PC-3 (cell line): ENCODE measurements around the gene CDK14. TPM values are rescaled to one million over a fixed set of nuclear protein-coding genes. Genes with fewer than 3 reads are reported as not detected.

Experiments used
- ATAC-seq: fragments of 200-7000 bp; cut with Tn5 transposase; 2 replicates; pipeline ENCODE4 v1.9.1; 2020; ENCODE audit warnings: mild to moderate bottlenecking, moderate library complexity
- BruUV-seq: library from RNA; stranded (reverse); fragments of 400-500 nt; replicated peaks from 2 replicates; lab custom pipeline; 2021; lab: Mats Ljungman, UMichigan
- CTCF ChIA-PET: fragments of 300-600 bp; sonication (Branson Sonifier 250); formaldehyde crosslinking; loops from one replicate; lab custom pipeline; 2022; ENCODE audit warnings: antibody characterized with exemption; lab: Charles Lee
- POLR2A ChIA-PET: fragments of 300-600 bp; sonication (Branson Sonifier 250); formaldehyde crosslinking; loops from one replicate; lab custom pipeline; 2022; ENCODE audit warnings: antibody characterized with exemption; ENCODE audit not compliant: unreplicated experiment; lab: Charles Lee
- DNase-seq: peaks from one replicate; pipeline ENCODE4 v3.0.0-alpha.2; 2015
- H2AFZ ChIP-seq: fragments of 300-600 bp; sonication (generic); 2 replicates; pipeline ENCODE4 v1.6.0; 2016; ENCODE audit warnings: antibody characterized with exemption, low read length
- H3F3A ChIP-seq: fragments of 300-600 bp; sonication (generic); one replicate; pipeline ENCODE4 v1.6.0; 2017; ENCODE audit warnings: antibody characterized with exemption, low read length, control low read depth, mild to moderate bottlenecking; ENCODE audit not compliant: unreplicated experiment
- H3K27ac ChIP-seq: fragments of 300-600 bp; sonication (generic); 2 replicates; pipeline ENCODE4 v1.5.1; 2016; ENCODE audit warnings: mild to moderate bottlenecking, low read length
- H3K27me3 ChIP-seq: fragments of 300-600 bp; sonication (generic); 2 replicates; pipeline ENCODE4 v1.6.1; 2016; ENCODE audit warnings: low read length, mixed read lengths
- H3K36me3 ChIP-seq: fragments of 300-600 bp; sonication (generic); 2 replicates; pipeline ENCODE4 v1.6.1; 2016; ENCODE audit warnings: low read depth, mixed run types, low read length, mixed read lengths
- H3K4me1 ChIP-seq: fragments of 300-600 bp; sonication (generic); 2 replicates; pipeline ENCODE4 v1.5.1; 2016; ENCODE audit warnings: low read length; ENCODE audit not compliant: insufficient read depth
- H3K4me2 ChIP-seq: fragments of 300-600 bp; sonication (generic); 2 replicates; pipeline ENCODE4 v1.6.0; 2016; ENCODE audit warnings: low read length
- H3K4me3 ChIP-seq: fragments of 300-600 bp; sonication (generic); 2 replicates; pipeline ENCODE4 v1.5.1; 2016; ENCODE audit warnings: mild to moderate bottlenecking, low read length, mixed read lengths
- H3K79me2 ChIP-seq: fragments of 300-600 bp; sonication (generic); 2 replicates; pipeline ENCODE4 v1.6.1; 2017; ENCODE audit warnings: low read length, mixed read lengths
- H3K9ac ChIP-seq: fragments of 300-600 bp; sonication (generic); 2 replicates; pipeline ENCODE4 v1.6.0; 2016; ENCODE audit warnings: mild to moderate bottlenecking, low read length
- H3K9me2 ChIP-seq: fragments of 300-600 bp; sonication (generic); replicated peaks from 2 replicates; pipeline ENCODE4 v1.6.1; 2016; ENCODE audit warnings: mixed run types, low read length, mixed read lengths
- H3K9me3 ChIP-seq: fragments of 300-600 bp; sonication (generic); 2 replicates; pipeline ENCODE4 v1.6.1; 2016; ENCODE audit warnings: low read length, mixed read lengths
- H4K20me1 ChIP-seq: fragments of 300-600 bp; sonication (generic); 2 replicates; pipeline ENCODE4 v1.6.1; 2016; ENCODE audit warnings: low read length, mixed read lengths
- EZH2 ChIP-seq: fragments of 300-600 bp; sonication (generic); IDR thresholded peaks from one replicate; pipeline ENCODE4 v1.6.1; 2017; ENCODE audit warnings: antibody characterized with exemption, mild to moderate bottlenecking, low read length; ENCODE audit not compliant: unreplicated experiment
- EZH2phosphoT487 ChIP-seq: fragments of 300-600 bp; sonication (generic); IDR thresholded peaks from 2 replicates; pipeline ENCODE4 v1.6.1; 2018; ENCODE audit warnings: mild to moderate bottlenecking, antibody characterized with exemption, low read length, borderline replicate concordance
- intact Hi-C: fragments of 100-400 bp; cut with micrococcal nuclease; formaldehyde crosslinking; loops from 2 replicates; pipeline ENCODE4 v1.9.0; 2023
- total RNA-seq: library from RNA; depleted of rRNA; stranded (reverse); fragments of >200 nt; gene quantifications from 2 replicates; pipeline ENCODE4 v1.2.3, GENCODE V29; 2014
- TF ChIP-seq, protein P1 (sequence below): fragments of 300-600 bp; sonication (generic); conservative IDR thresholded peaks from 2 replicates; pipeline ENCODE4 v1.5.1; 2017; ENCODE audit warnings: antibody characterized with exemption, low read depth, mild to moderate bottlenecking, low read length

Gene CDK14
- total RNA-seq, 1 experiment from 2014 or later, result 8.2 TPM

DNA sequence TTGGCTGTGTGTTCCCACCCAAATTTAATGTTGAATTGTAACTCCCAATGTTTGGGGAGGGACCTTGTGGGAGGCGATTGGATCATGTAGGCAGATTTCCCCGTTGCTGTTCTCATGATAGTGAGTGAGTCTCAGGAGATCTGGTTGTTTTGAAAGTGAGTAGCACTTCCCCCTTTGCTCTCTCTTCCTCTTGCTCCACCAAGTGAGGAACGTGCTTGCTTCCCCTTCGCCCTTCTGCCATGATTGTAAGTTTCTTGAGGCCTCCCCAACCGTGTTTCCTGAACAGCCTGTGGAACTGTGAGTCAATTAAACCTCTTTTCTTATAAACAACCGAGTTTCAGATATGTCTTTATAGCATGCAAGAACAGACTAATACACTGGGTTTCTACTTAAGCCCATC, 176.3 kb downstream of the CDK14 start:
- BruUV-seq, result no TSS peak
- H3K27me3 ChIP-seq, result no peaks in the 10 kb centered on the region
- no peak for TF ChIP-seq EZH2
- TF ChIP-seq, protein P1, sequence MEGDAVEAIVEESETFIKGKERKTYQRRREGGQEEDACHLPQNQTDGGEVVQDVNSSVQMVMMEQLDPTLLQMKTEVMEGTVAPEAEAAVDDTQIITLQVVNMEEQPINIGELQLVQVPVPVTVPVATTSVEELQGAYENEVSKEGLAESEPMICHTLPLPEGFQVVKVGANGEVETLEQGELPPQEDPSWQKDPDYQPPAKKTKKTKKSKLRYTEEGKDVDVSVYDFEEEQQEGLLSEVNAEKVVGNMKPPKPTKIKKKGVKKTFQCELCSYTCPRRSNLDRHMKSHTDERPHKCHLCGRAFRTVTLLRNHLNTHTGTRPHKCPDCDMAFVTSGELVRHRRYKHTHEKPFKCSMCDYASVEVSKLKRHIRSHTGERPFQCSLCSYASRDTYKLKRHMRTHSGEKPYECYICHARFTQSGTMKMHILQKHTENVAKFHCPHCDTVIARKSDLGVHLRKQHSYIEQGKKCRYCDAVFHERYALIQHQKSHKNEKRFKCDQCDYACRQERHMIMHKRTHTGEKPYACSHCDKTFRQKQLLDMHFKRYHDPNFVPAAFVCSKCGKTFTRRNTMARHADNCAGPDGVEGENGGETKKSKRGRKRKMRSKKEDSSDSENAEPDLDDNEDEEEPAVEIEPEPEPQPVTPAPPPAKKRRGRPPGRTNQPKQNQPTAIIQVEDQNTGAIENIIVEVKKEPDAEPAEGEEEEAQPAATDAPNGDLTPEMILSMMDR, result no peak
- no peak for TF ChIP-seq EZH2phosphoT487
- H3K79me2 ChIP-seq, result no peaks in the 10 kb centered on the region
- ATAC-seq (no peak), DNase-seq (no peak)
- no peak overlapping the region for H3K9ac ChIP-seq
- no peak overlapping the region for H3K27ac ChIP-seq
- no peak overlapping the region for H3K4me3 ChIP-seq
- no peaks in the 10 kb centered on the region for H3K9me3 ChIP-seq
- intact Hi-C loops, result no loop called here
- no peaks in the 10 kb centered on the region for H3K36me3 ChIP-seq
- H4K20me1 ChIP-seq, result no peaks in the 10 kb centered on the region
- H3K4me2 ChIP-seq, result no peak overlapping the region
- H3F3A ChIP-seq, result no peaks in the 10 kb centered on the region
- H3K9me2 ChIP-seq, result no peaks in the 10 kb centered on the region
- ChIA-PET CTCF (no interaction called here), POLR2A (no interaction called here)
- peaks cover 8% of the 10 kb centered on the region for H3K4me1 ChIP-seq
- H2AFZ ChIP-seq, result no peak overlapping the region

DNA sequence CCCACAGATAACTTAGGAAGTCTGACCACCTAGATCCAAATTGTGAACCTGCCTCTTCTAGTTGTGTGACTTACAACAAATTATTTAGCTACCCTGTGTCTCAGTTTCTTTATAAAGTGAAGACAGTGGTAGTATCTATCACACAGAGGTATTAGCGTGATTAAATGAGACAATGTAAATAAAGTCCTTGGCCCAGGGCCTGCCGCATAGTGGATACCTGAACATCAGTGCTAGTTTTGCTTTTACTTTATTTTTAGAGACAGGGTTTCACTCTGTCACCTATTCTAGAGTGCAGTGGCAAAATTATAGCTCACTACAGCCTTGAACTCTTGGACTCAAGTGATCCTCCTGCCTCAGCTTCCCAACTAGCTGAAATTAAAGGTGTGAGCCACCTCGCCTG, 177.1 kb downstream of the CDK14 start:
- no peaks in the 10 kb centered on the region for H3K27me3 ChIP-seq
- TF ChIP-seq, protein P1, result no peak
- TF ChIP-seq EZH2, result no peak
- no peak for TF ChIP-seq EZH2phosphoT487
- no peak overlapping the region for H3K9ac ChIP-seq
- no peak for ATAC-seq
- intact Hi-C loops, result no loop called here
- no peaks in the 10 kb centered on the region for H3K79me2 ChIP-seq
- no peak for DNase-seq
- H3K9me2 ChIP-seq, result no peaks in the 10 kb centered on the region
- H2AFZ ChIP-seq, result no peak overlapping the region
- BruUV-seq, result no TSS peak
- no peaks in the 10 kb centered on the region for H3F3A ChIP-seq
- POLR2A ChIA-PET, result no interaction called here
- no peaks in the 10 kb centered on the region for H3K4me1 ChIP-seq
- no peak overlapping the region for H3K27ac ChIP-seq
- H3K4me2 ChIP-seq, result no peak overlapping the region
- no peaks in the 10 kb centered on the region for H3K9me3 ChIP-seq
- CTCF ChIA-PET, result no interaction called here
- no peak overlapping the region for H3K4me3 ChIP-seq
- H4K20me1 ChIP-seq, result no peaks in the 10 kb centered on the region
- no peaks in the 10 kb centered on the region for H3K36me3 ChIP-seq

DNA sequence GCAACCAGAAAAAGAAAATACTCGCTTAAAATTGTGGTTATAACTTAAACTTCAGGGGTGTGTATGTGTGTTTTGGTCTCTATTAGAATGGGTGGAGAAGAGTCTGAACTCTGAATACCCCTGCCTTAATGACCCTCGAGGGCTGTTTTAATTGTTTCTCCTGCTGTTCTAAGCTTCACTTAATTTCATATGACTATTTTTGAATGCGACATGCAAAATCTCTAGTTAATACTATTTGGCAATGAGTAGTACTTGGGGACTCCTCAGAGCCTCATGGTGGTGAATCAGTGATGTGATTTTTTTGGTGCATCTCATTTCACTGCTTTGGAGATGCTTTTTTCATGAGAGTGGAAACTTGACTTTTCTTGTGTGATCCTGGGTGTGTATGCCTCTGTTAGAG, 178.6 kb downstream of the CDK14 start:
- no peaks in the 10 kb centered on the region for H3K9me2 ChIP-seq
- H3K9me3 ChIP-seq, result no peaks in the 10 kb centered on the region
- H3K36me3 ChIP-seq, result no peaks in the 10 kb centered on the region
- DNase-seq (no peak), ATAC-seq (no peak)
- no peak overlapping the region for H3K4me2 ChIP-seq
- H4K20me1 ChIP-seq, result no peaks in the 10 kb centered on the region
- H3K9ac ChIP-seq, result no peak overlapping the region
- no peaks in the 10 kb centered on the region for H3K27me3 ChIP-seq
- ChIA-PET CTCF (no interaction called here), POLR2A (no interaction called here)
- H3K4me3 ChIP-seq, result no peak overlapping the region
- no peak overlapping the region for H2AFZ ChIP-seq
- TF ChIP-seq, protein P1, result no peak
- TF ChIP-seq EZH2 (no peak), EZH2phosphoT487 (no peak)
- intact Hi-C loops, result no loop called here
- no peak overlapping the region for H3K27ac ChIP-seq
- H3K79me2 ChIP-seq, result no peaks in the 10 kb centered on the region
- no TSS peak for BruUV-seq
- H3K4me1 ChIP-seq, result no peaks in the 10 kb centered on the region
- no peaks in the 10 kb centered on the region for H3F3A ChIP-seq
